Neural progenitor cell (in vitro differentiated cells): Measurements from ENCODE around the gene SLC39A1. TPM values are rescaled to one million over a fixed set of nuclear protein-coding genes. Genes with fewer than 3 reads are reported as not detected.

ENCODE experiments used
- DNase-seq: peaks from one replicate; pipeline ENCODE4 v3.0.0-alpha.2; 2016; ENCODE audit warnings: low spot score
- H2AFZ ChIP-seq: fragments of 200-600 bp; sonication (generic); replicated peaks from 2 replicates; pipeline ENCODE4 v1.6.1; 2016; ENCODE audit warnings: antibody characterized with exemption
- H3F3A ChIP-seq: fragments of 200-600 bp; sonication (generic); 2 replicates; pipeline ENCODE4 v1.6.1; 2016; ENCODE audit warnings: antibody characterized with exemption, low read depth
- H3K27ac ChIP-seq: fragments of 200-600 bp; sonication (generic); 2 replicates; pipeline ENCODE4 v1.5.1; 2016; ENCODE audit warnings: mild to moderate bottlenecking
- H3K27me3 ChIP-seq: fragments of 200-600 bp; sonication (generic); 2 replicates; pipeline ENCODE4 v1.6.1; 2016; ENCODE audit warnings: mild to moderate bottlenecking, moderate library complexity
- H3K36me3 ChIP-seq: fragments of 200-600 bp; sonication (generic); 2 replicates; pipeline ENCODE4 v1.5.1; 2016
- H3K4me1 ChIP-seq: fragments of 200-600 bp; sonication (generic); 2 replicates; pipeline ENCODE4 v1.6.1; 2016; ENCODE audit warnings: mixed run types
- H3K4me2 ChIP-seq: fragments of 200-600 bp; sonication (generic); 2 replicates; pipeline ENCODE4 v1.6.1; 2016
- H3K4me3 ChIP-seq: fragments of 200-600 bp; sonication (generic); 2 replicates; pipeline ENCODE4 v1.5.1; 2016
- H3K79me2 ChIP-seq: fragments of 200-600 bp; sonication (generic); 2 replicates; pipeline ENCODE4 v1.6.1; 2016; ENCODE audit warnings: low read depth
- H3K9ac ChIP-seq: fragments of 200-600 bp; sonication (generic); 2 replicates; pipeline ENCODE4 v1.6.1; 2016
- H3K9me3 ChIP-seq: fragments of 200-600 bp; sonication (generic); 2 replicates; pipeline ENCODE4 v1.5.1; 2016; ENCODE audit warnings: low read depth
- H4K20me1 ChIP-seq: fragments of 200-600 bp; sonication (generic); 2 replicates; pipeline ENCODE4 v1.6.1; 2016; ENCODE audit warnings: low read depth
- H3K27ac Mint-ChIP-seq: 3 replicates; pipeline ENCODE4 v1.8.0; 2021; ENCODE audit warnings: mixed read lengths
- H3K27me3 Mint-ChIP-seq: 2 replicates; pipeline ENCODE4 v1.8.0; 2022; ENCODE audit warnings: low read depth, mild to moderate bottlenecking, inconsistent platforms, moderate library complexity, mixed read lengths; ENCODE audit not compliant: insufficient read depth
- H3K36me3 Mint-ChIP-seq: 3 replicates; pipeline ENCODE4 v1.8.0; 2021; ENCODE audit warnings: mixed read lengths
- H3K4me1 Mint-ChIP-seq: 3 replicates; pipeline ENCODE4 v1.8.0; 2021; ENCODE audit warnings: mixed read lengths
- H3K4me3 Mint-ChIP-seq: 3 replicates; pipeline ENCODE4 v1.8.0; 2021; ENCODE audit warnings: mild to moderate bottlenecking, moderate library complexity, mixed read lengths
- H3K9me3 Mint-ChIP-seq: 3 replicates; pipeline ENCODE4 v1.8.0; 2020; ENCODE audit warnings: mixed read lengths
- CTCF ChIP-seq: fragments of 200-600 bp; sonication (generic); IDR thresholded peaks from 2 replicates; pipeline ENCODE4 v1.5.1; 2017; ENCODE audit warnings: antibody characterized with exemption, mild to moderate bottlenecking
- EZH2 ChIP-seq: fragments of 200-600 bp; sonication (generic); IDR thresholded peaks from 2 replicates; pipeline ENCODE4 v1.6.1; 2017; ENCODE audit warnings: antibody characterized with exemption, mild to moderate bottlenecking, moderate library complexity
- EZH2phosphoT487 ChIP-seq: fragments of 200-600 bp; sonication (generic); IDR thresholded peaks from 2 replicates; pipeline ENCODE4 v1.6.1; 2017; ENCODE audit warnings: antibody characterized with exemption
- total RNA-seq: library from RNA; depleted of rRNA; stranded (reverse); fragments of >200 nt; gene quantifications from 2 replicates; pipeline ENCODE4 v1.2.3, GENCODE V29; 2015; ENCODE audit warnings: low replicate concordance

SLC39A1 gene
- total RNA-seq, 1 donor from 2014 or later = 73.2 TPM

- Histone ChIP-seq H3K27me3 (no peaks in the 10 kb centered on the region), H3K9me3 (no peaks in the 10 kb centered on the region), H4K20me1 (no peaks in the 10 kb centered on the region), H3K4me2 (no peak overlapping the region), H3K79me2 (no peaks in the 10 kb centered on the region), H3K9ac (no peak overlapping the region), H3K4me1 (no peaks in the 10 kb centered on the region), H3K27ac (no peak overlapping the region), H3K36me3 (no peaks in the 10 kb centered on the region), H2AFZ (no peak overlapping the region), H3K4me3 (no peak overlapping the region), H3F3A (peaks cover 4% of the 10 kb centered on the region)
- Mint-ChIP-seq H3K4me1 (no peaks in the 10 kb centered on the region), H3K9me3 (no peaks in the 10 kb centered on the region), H3K36me3 (peaks cover 24% of the 10 kb centered on the region), H3K27ac (no peak overlapping the region), H3K4me3 (no peak overlapping the region), H3K27me3 (no peaks in the 10 kb centered on the region)
- TF ChIP-seq EZH2 (no peak), EZH2phosphoT487 (no peak), CTCF (no peak)
- no peak for DNase-seq
Measured at GRCh38 chr1:153933430-153933829, 29.9 kb downstream of the SLC39A1 start.

GRCh38 chr1:153932156-153933131 lies 30.9 kb downstream of the SLC39A1 start:
- H3K4me3 Mint-ChIP-seq = no peak overlapping the region
- H3K27ac ChIP-seq = no peak overlapping the region
- TF ChIP-seq EZH2phosphoT487 (no peak), EZH2 (no peak), CTCF (no peak)
- no peaks in the 10 kb centered on the region for H3K36me3 ChIP-seq
- no peak overlapping the region for H3K27ac Mint-ChIP-seq
- no peaks in the 10 kb centered on the region for H4K20me1 ChIP-seq
- no peaks in the 10 kb centered on the region for H3K27me3 Mint-ChIP-seq
- no peaks in the 10 kb centered on the region for H3K27me3 ChIP-seq
- no peaks in the 10 kb centered on the region for H3K4me1 ChIP-seq
- peaks cover 11% of the 10 kb centered on the region for H3F3A ChIP-seq
- H3K9me3 ChIP-seq = no peaks in the 10 kb centered on the region
- no peak overlapping the region for H3K4me3 ChIP-seq
- H2AFZ ChIP-seq = no peak overlapping the region
- H3K9ac ChIP-seq = no peak overlapping the region
- H3K79me2 ChIP-seq = no peaks in the 10 kb centered on the region
- no peaks in the 10 kb centered on the region for H3K4me1 Mint-ChIP-seq
- no peaks in the 10 kb centered on the region for H3K9me3 Mint-ChIP-seq
- DNase-seq = no peak
- H3K36me3 Mint-ChIP-seq = peaks cover 21% of the 10 kb centered on the region
- H3K4me2 ChIP-seq = no peak overlapping the region

- H3K4me1 Mint-ChIP-seq = no peaks in the 10 kb centered on the region
- H3K36me3 Mint-ChIP-seq = peaks cover 9% of the 10 kb centered on the region
- no peak overlapping the region for H2AFZ ChIP-seq
- no peaks in the 10 kb centered on the region for H4K20me1 ChIP-seq
- H3K79me2 ChIP-seq = no peaks in the 10 kb centered on the region
- TF ChIP-seq EZH2 (no peak), CTCF (no peak), EZH2phosphoT487 (no peak)
- peaks cover 11% of the 10 kb centered on the region for H3F3A ChIP-seq
- no peak for DNase-seq
- H3K27me3 ChIP-seq = no peaks in the 10 kb centered on the region
- H3K4me2 ChIP-seq = no peak overlapping the region
- no peak overlapping the region for H3K9ac ChIP-seq
- no peaks in the 10 kb centered on the region for H3K9me3 Mint-ChIP-seq
- no peaks in the 10 kb centered on the region for H3K27me3 Mint-ChIP-seq
- H3K4me3 ChIP-seq = no peak overlapping the region
- H3K27ac Mint-ChIP-seq = no peak overlapping the region
- H3K9me3 ChIP-seq = no peaks in the 10 kb centered on the region
- no peaks in the 10 kb centered on the region for H3K36me3 ChIP-seq
- H3K4me3 Mint-ChIP-seq = no peak overlapping the region
- no peaks in the 10 kb centered on the region for H3K4me1 ChIP-seq
- no peak overlapping the region for H3K27ac ChIP-seq
Measured at GRCh38 chr1:153929981-153930948, 33.1 kb downstream of the SLC39A1 start.
